Measurements from ENCODE around the gene SCYGR8. TPM values are rescaled to one million over a fixed set of nuclear protein-coding genes. Genes with fewer than 3 reads are reported as not detected.
"Not testable (repeated sequence)": the region's sequence is repeated elsewhere in the genome, so short reads cannot be mapped to it uniquely, and the experiment has no call there.

SCYGR8 gene
- total RNA-seq, 1 donor from 2014 or later = not detected

DNA sequence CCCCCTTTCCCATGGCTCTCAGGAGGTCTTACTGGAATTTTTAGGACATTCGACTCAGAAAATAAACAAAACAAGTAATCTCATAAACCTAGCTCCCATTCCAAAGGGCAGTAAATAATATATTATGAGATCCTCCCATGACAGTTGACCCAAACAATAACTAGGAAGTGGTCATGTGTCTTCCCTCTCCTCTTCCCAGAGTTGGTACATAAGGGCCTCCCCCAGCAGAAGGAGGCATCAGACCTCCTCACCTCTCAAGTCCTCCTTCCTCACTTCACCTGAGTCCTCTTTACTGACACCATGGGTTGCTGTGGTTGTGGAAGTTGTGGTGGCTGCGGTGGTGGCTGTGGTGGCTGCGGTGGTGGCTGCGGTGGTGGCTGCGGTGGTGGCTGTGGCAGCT is 17.7 kb upstream of the SCYGR8 start, which contains the start of gene SCYGR7:
Gene SCYGR7, plus strand, starts transcription at position 301 of the 400 bp plus-strand sequence. Its CDS starts 0 bp downstream, at position 301.
- peaks cover 3% of the 10 kb centered on the region for H3K9me3 Mint-ChIP-seq (ENCODE audit: low read depth)
- H3K27me3 Mint-ChIP-seq (ENCODE audit: low read depth) = peaks cover 19% of the 10 kb centered on the region
- no peaks in the 10 kb centered on the region for H3K36me3 Mint-ChIP-seq (ENCODE audit: low read depth)
- no peaks in the 10 kb centered on the region for H3K4me1 Mint-ChIP-seq (ENCODE audit: low read depth)
- H3K27ac Mint-ChIP-seq (ENCODE audit: unreplicated experiment) = no peak within 1 kb of the TSS
- H3K4me3 Mint-ChIP-seq (ENCODE audit: unreplicated experiment) = no peak within 1 kb of the TSS
- DNase-seq (ENCODE audit: low spot score) = no peak
- TF ChIP-seq, protein P1, sequence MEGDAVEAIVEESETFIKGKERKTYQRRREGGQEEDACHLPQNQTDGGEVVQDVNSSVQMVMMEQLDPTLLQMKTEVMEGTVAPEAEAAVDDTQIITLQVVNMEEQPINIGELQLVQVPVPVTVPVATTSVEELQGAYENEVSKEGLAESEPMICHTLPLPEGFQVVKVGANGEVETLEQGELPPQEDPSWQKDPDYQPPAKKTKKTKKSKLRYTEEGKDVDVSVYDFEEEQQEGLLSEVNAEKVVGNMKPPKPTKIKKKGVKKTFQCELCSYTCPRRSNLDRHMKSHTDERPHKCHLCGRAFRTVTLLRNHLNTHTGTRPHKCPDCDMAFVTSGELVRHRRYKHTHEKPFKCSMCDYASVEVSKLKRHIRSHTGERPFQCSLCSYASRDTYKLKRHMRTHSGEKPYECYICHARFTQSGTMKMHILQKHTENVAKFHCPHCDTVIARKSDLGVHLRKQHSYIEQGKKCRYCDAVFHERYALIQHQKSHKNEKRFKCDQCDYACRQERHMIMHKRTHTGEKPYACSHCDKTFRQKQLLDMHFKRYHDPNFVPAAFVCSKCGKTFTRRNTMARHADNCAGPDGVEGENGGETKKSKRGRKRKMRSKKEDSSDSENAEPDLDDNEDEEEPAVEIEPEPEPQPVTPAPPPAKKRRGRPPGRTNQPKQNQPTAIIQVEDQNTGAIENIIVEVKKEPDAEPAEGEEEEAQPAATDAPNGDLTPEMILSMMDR (IDR thresholded peaks at IDR 0.05) = no peak

DNA sequence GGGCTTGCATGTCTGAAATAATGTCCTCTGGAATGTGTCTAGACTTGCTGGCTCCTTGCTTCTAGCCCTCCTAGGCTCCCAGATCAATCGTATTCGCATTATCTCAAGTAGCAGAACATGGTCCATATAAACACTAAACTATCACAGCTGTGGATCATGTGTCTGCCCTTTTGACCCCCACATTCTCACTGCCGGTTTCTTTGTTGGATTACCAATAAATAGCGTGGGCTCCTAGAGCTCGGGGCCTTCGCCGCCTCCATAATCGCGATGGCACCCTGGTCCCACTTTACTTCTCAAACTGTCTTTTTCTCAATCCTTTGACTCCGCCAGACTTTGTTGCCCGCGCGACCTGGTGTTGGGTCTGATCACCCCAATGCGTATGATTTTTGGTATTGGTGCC is 6.3 kb upstream of the SCYGR8 start:
- H3K9me3 Mint-ChIP-seq (ENCODE audit: low read depth) = no peaks in the 10 kb centered on the region
- peaks cover 17% of the 10 kb centered on the region for H3K27me3 Mint-ChIP-seq (ENCODE audit: low read depth)
- no peak overlapping the region for H3K27ac Mint-ChIP-seq (ENCODE audit: unreplicated experiment)
- DNase-seq (ENCODE audit: low spot score) = no peak
- no peak overlapping the region for H3K4me3 Mint-ChIP-seq (ENCODE audit: unreplicated experiment)
- TF ChIP-seq, protein P1 (IDR thresholded peaks at IDR 0.05) = no peak
- H3K36me3 Mint-ChIP-seq (ENCODE audit: low read depth) = no peaks in the 10 kb centered on the region
- no peaks in the 10 kb centered on the region for H3K4me1 Mint-ChIP-seq (ENCODE audit: low read depth)

DNA sequence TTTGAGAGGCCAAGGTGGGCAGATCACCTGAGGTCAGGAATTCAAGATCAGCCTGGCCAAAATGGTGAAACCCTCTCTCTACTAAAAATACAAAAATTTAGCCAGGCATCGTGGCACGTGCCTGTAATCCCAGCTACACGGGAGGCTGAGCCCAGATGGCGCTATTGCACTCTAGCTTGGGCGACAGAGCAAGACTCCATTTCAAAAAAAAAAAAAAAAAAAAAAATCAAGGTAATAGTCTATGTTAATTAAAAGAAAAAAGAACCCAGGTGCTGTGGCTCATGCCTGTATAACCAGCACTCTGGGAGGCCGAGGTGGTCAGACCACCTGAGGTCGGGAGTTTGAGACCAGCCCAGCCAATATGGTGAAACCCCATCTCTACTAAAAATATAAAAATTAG is 5.0 kb upstream of the SCYGR8 start:
- H3K36me3 Mint-ChIP-seq (ENCODE audit: low read depth); DNase-seq (ENCODE audit: low spot score): not testable (repeated sequence)
- TF ChIP-seq, protein P1 (IDR thresholded peaks at IDR 0.05) = peak; percentile 26

DNA sequence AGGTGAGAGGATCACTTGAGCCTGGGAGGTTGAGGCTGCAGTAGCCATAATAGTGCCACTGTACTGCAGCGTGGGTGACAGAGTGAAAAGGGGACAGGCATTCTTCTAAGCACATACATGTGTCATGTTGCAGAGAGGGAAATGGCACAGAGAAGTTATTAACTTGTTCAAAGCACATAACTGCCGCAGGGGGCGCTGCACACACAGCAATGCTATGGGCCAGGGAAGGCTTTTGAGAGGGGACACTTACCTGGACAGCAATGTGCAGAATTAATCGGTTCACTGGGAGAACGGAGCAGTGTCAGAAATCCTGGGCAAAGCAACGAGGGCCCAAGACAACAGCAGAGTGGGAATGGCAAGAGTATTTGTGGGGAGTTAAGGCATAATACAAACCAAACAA is 2.4 kb downstream of the SCYGR8 start:
- DNase-seq (ENCODE audit: low spot score) = no peak
- Mint-ChIP-seq H3K4me3 (ENCODE audit: unreplicated experiment) (no peak overlapping the region), H3K36me3 (ENCODE audit: low read depth) (no peaks in the 10 kb centered on the region), H3K4me1 (ENCODE audit: low read depth) (no peaks in the 10 kb centered on the region), H3K27me3 (ENCODE audit: low read depth) (peaks cover 5% of the 10 kb centered on the region), H3K27ac (ENCODE audit: unreplicated experiment) (no peak overlapping the region), H3K9me3 (ENCODE audit: low read depth) (no peaks in the 10 kb centered on the region)
- TF ChIP-seq, protein P1 (IDR thresholded peaks at IDR 0.05) = peak; percentile 64

More for the DNA sequence above, 5.0 kb upstream of the SCYGR8 start:
- H3K4me3 Mint-ChIP-seq (ENCODE audit: unreplicated experiment); H3K4me1 Mint-ChIP-seq (ENCODE audit: low read depth); H3K27ac Mint-ChIP-seq (ENCODE audit: unreplicated experiment); H3K9me3 Mint-ChIP-seq (ENCODE audit: low read depth): not testable (repeated sequence)
- peaks cover 13% of the 10 kb centered on the region for H3K27me3 Mint-ChIP-seq (ENCODE audit: low read depth)

DNA sequence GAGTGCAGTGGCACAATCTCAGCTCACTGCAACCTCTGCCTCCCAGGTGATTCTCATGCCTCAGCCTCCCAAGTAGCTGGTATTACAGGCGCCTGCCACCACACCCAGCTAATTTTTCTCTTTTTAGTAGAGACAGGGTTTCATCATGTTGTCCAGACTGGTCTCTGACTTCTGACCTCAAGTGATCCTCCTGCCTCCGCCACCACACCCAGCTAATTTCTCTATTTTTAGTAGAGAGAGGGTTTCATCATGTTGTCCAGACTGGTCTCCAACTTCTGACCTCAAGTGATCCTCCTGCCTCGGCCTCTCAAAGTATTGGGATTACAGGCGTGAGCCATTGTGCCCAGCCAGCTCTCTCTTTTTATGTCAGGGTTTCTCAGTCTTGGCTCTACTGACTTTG is 10.6 kb downstream of the SCYGR8 start:
- not testable (repeated sequence) for H3K9me3 Mint-ChIP-seq (ENCODE audit: low read depth); H3K27me3 Mint-ChIP-seq (ENCODE audit: low read depth); H3K27ac Mint-ChIP-seq (ENCODE audit: unreplicated experiment); H3K4me1 Mint-ChIP-seq (ENCODE audit: low read depth); H3K36me3 Mint-ChIP-seq (ENCODE audit: low read depth); DNase-seq (ENCODE audit: low spot score); H3K4me3 Mint-ChIP-seq (ENCODE audit: unreplicated experiment)

DNA sequence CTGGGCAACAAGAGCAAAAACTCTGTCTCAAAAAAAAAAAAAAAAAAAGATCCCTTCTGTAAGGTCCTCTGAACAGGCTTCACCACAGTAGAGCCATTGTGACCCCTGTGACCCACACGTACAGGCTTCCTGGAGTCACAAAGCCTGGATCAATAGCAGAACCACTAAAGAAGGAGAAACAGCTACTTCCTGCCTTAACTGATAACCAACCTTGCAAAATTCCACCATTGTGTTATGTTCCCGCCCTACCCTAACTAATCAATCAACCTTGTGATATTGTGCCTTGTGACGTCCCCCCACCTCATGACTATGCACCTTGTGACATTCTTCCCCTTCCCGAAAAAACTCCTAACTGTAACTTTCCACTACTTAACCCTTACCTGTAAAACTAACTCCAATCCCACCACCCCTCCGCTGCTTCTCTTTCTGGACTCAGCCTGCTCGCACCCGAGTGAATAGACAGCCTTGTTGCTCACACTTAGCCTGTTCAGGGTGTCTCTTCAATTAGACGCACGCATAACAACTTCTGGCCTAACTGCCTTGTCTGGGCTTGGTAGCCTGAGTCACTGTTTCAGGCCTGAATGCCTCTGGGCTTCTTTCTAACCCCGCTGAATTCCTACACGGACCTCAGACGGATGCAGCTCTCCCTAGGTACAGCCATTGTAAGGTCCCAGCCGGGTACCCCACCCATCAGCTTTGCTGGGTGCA is 13.9 kb downstream of the SCYGR8 start:
- Mint-ChIP-seq H3K4me3 (ENCODE audit: unreplicated experiment) (no peak overlapping the region), H3K27me3 (ENCODE audit: low read depth) (no peaks in the 10 kb centered on the region), H3K9me3 (ENCODE audit: low read depth) (no peaks in the 10 kb centered on the region)

More for the DNA sequence above, 13.9 kb downstream of the SCYGR8 start:
- TF ChIP-seq, protein P1 (IDR thresholded peaks at IDR 0.05) = no peak
- Mint-ChIP-seq H3K4me1 (ENCODE audit: low read depth) (peaks cover 4% of the 10 kb centered on the region), H3K27ac (ENCODE audit: unreplicated experiment) (no peak overlapping the region), H3K36me3 (ENCODE audit: low read depth) (peaks cover 1% of the 10 kb centered on the region)
- DNase-seq (ENCODE audit: low spot score) = no peak

Measured in chondrocyte (in vitro differentiated cells).